Neuronal stem cell (in vitro differentiated cells): ENCODE data around the gene LCLAT1. TPM values are rescaled to one million over a fixed set of nuclear protein-coding genes. Genes with fewer than 3 reads are reported as not detected.
A peak's percentile ranks its signal among the peaks of the same experiment; 100 is the strongest.

Experiments used
- DNase-seq: peaks from one replicate; pipeline ENCODE4 v3.0.0-alpha.2; 2013; ENCODE audit warnings: low spot score
- H2AFZ ChIP-seq: one replicate; pipeline ENCODE4 v1.6.1; 2013; ENCODE audit warnings: mild to moderate bottlenecking, low read length, inconsistent platforms
- H2AK5ac ChIP-seq: 2 replicates; pipeline ENCODE4 v1.6.1; 2013; ENCODE audit warnings: low read depth, mild to moderate bottlenecking, inconsistent platforms, low read length, moderate library complexity, mixed read lengths
- H2BK120ac ChIP-seq: 2 replicates; pipeline ENCODE4 v1.6.1; 2013; ENCODE audit warnings: low read depth, mild to moderate bottlenecking, inconsistent platforms, low read length, moderate library complexity, mixed read lengths
- H2BK12ac ChIP-seq: one replicate; pipeline ENCODE4 v1.6.1; 2013; ENCODE audit warnings: low read length, inconsistent platforms
- H2BK15ac ChIP-seq: 2 replicates; pipeline ENCODE4 v1.6.1; 2013; ENCODE audit warnings: mild to moderate bottlenecking, low read length, inconsistent platforms, mixed read lengths
- H2BK5ac ChIP-seq: one replicate; pipeline ENCODE4 v1.6.1; 2013; ENCODE audit warnings: inconsistent platforms, mild to moderate bottlenecking, low read length, moderate library complexity
- H3K14ac ChIP-seq: one replicate; pipeline ENCODE4 v1.6.1; 2013; ENCODE audit warnings: low read length, inconsistent platforms
- H3K18ac ChIP-seq: 2 replicates; pipeline ENCODE4 v1.6.1; 2013; ENCODE audit warnings: low read length, inconsistent platforms
- H3K23ac ChIP-seq: 2 replicates; pipeline ENCODE4 v1.6.1; 2013; ENCODE audit warnings: low read depth, mild to moderate bottlenecking, mixed read lengths, low read length, inconsistent platforms; ENCODE audit not compliant: poor library complexity
- H3K27ac ChIP-seq: replicated peaks from 3 replicates; pipeline ENCODE4 v1.5.1; 2013; ENCODE audit warnings: low read length, inconsistent platforms
- H3K27me3 ChIP-seq, 3 experiments: 2 replicates each; pipeline ENCODE4 v1.6.1; 2013; ENCODE audit warnings: low read length in 3 of 3, mild to moderate bottlenecking in 2 of 3, inconsistent platforms in 1 of 3, low read depth in 1 of 3, mixed read lengths in 1 of 3, moderate library complexity in 1 of 3; ENCODE audit not compliant: control insufficient read depth in 3 of 3, insufficient read depth in 3 of 3
- H3K36me3 ChIP-seq, 2 donors: replicated peaks in 1 of 2; 2 replicates each; pipeline ENCODE4 v1.6.1; 2013; ENCODE audit warnings: low read length in 2 of 2; ENCODE audit not compliant: control insufficient read depth in 2 of 2, insufficient read depth in 2 of 2
- H3K4ac ChIP-seq: 2 replicates; pipeline ENCODE4 v1.6.1; 2013; ENCODE audit warnings: inconsistent platforms, mild to moderate bottlenecking, low read length, moderate library complexity
- H3K4me1 ChIP-seq, 2 donors: 1 replicate in 1 of 2; 2 replicates in 1 of 2; pipeline ENCODE4 v1.6.1; 2013; ENCODE audit warnings: low read length in 2 of 2, low read depth in 1 of 2; ENCODE audit not compliant: control insufficient read depth in 2 of 2, insufficient read depth in 1 of 2
- H3K4me2 ChIP-seq: one replicate; pipeline ENCODE4 v1.6.1; 2013; ENCODE audit warnings: mild to moderate bottlenecking, low read length, inconsistent platforms; ENCODE audit not compliant: insufficient read depth, poor library complexity, severe bottlenecking
- H3K4me3 ChIP-seq, 2 donors: 2 replicates each; pipeline ENCODE4 v1.5.1; 2013; ENCODE audit warnings: low read length in 2 of 2, mild to moderate bottlenecking in 2 of 2, inconsistent platforms in 1 of 2, moderate library complexity in 1 of 2
- H3K79me1 ChIP-seq: one replicate; pipeline ENCODE4 v1.6.1; 2013; ENCODE audit warnings: low read depth, mild to moderate bottlenecking, inconsistent platforms, low read length, moderate library complexity
- H3K9ac ChIP-seq: one replicate; pipeline ENCODE4 v1.6.1; 2013; ENCODE audit warnings: mild to moderate bottlenecking, low read depth, low read length, inconsistent platforms; ENCODE audit not compliant: poor library complexity
- H3K9me3 ChIP-seq, 2 donors: replicated peaks in 1 of 2; 2 replicates each; pipeline versions ENCODE3 to v1.6.1; 2013; ENCODE audit warnings: low read length in 2 of 2, mild to moderate bottlenecking in 2 of 2, inconsistent platforms in 1 of 2, low read depth in 1 of 2, mixed read lengths in 1 of 2, moderate library complexity in 1 of 2; ENCODE audit not compliant: control insufficient read depth in 2 of 2, insufficient read depth in 1 of 2
- H4K8ac ChIP-seq: one replicate; pipeline ENCODE4 v1.6.1; 2013; ENCODE audit warnings: low read depth, mild to moderate bottlenecking, inconsistent platforms, low read length, moderate library complexity
- H4K91ac ChIP-seq: one replicate; pipeline ENCODE4 v1.6.1; 2013; ENCODE audit warnings: low read length, low read depth, mild to moderate bottlenecking, inconsistent platforms; ENCODE audit not compliant: poor library complexity
- WGBS, 2 donors: extraction: QIAGEN DNeasy Blood & Tissue Kit; methylation state at CpG; one replicate each; pipeline ENCODE4 v1.1.7; 2013; ENCODE audit warnings: missing lambda C conversion rate in 2 of 2, mixed read lengths in 1 of 2; ENCODE audit not compliant: insufficient read length in 2 of 2, insufficient replicate concordance in 1 of 2; ENCODE audit errors: extremely low coverage in 2 of 2; 5-methylcytosine and 5-hydroxymethylcytosine counted together
- polyA plus RNA-seq, 2 experiments: library from polyadenylated mRNA; stranded (reverse); fragments of 200-250 nt; gene quantifications; one replicate each; pipeline ENCODE4 v1.2.3, GENCODE V29; 2013

The LCLAT1 gene
- 10.0 TPM for polyA plus RNA-seq (2013, experiment 1 of 2)
- polyA plus RNA-seq (2013, experiment 2 of 2): 10.5 TPM

DNA sequence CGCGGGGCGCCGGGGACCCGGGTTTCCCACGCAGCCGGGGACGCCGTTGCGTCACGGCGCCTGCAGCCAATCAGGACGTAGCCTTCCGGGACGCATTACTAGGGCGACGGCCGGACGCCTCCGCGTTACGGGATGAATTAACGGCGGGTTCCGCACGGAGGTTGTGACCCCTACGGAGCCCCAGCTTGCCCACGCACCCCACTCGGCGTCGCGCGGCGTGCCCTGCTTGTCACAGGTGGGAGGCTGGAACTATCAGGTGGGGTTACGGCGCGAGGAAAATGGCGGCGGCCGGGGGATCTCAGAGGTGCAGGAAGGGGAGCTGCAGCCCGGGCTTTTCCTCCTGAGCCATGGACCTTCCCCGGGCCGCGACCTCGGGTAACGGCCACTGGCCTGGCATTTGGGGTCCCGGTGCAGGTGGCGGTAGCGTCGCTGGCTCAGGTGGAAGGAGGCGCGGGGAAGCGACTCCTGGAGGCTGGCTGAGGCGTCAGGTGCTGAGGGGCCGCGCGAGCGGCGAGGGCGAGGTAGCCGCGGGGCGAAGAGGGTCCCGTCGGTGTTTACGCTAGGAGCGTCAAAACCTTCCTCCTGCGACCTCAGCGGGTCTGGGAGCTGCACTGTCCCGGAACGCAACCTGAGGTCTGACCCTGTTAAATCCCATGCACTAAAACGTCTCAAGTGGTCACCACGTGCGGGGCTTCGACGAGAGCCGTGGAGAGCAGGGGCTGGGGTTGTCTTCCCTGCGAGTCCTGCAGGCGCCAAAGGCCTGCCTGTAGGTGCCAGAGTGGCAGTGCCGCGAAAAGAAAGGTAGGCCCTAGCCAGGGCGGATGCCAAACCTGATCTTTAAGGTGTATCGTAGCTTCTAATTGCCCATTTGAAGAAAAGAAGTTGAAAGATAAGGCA, at the start of gene LCLAT1:
Gene LCLAT1, plus strand, starts transcription at position 98 of the 897 bp plus-strand sequence. CDS start 78,345 bp downstream, outside the sequence.
- Histone ChIP-seq H4K8ac (no peak within 1 kb of the TSS), H3K4me3 (peak within 1 kb of the TSS; percentile 92 to 97), H3K14ac (no peak within 1 kb of the TSS), H3K23ac (peak within 1 kb of the TSS; percentile 87), H2BK12ac (no peak within 1 kb of the TSS), H3K9me3 (no peaks in the 10 kb centered on the region), H3K79me1 (peaks cover 5% of the 10 kb centered on the region), H3K4ac (peak within 1 kb of the TSS; percentile 14), H3K18ac (peak within 1 kb of the TSS; percentile 97), H2BK120ac (no peak within 1 kb of the TSS), H3K9ac (peak within 1 kb of the TSS; percentile 91), H3K27ac (no peak within 1 kb of the TSS), H3K4me2 (peak within 1 kb of the TSS; percentile 85), H2BK5ac (peak within 1 kb of the TSS; percentile 62), H4K91ac (no peak within 1 kb of the TSS), H2BK15ac (no peak within 1 kb of the TSS), H3K27me3 (peaks cover 0 to 3% (median 0%) of the 10 kb centered on the region in 3 experiments), H2AK5ac (peak within 1 kb of the TSS; percentile 78), H3K4me1 (peaks cover 3 to 4% of the 10 kb centered on the region in 2 donors), H3K36me3 (peaks cover 0 to 13% of the 10 kb centered on the region in 2 donors), H2AFZ (peak within 1 kb of the TSS; percentile 99)
- DNase-seq: peak; percentile 78
- WGBS, 2 donors: no CpG with 5 or more reads among the region's 83 CpGs

- no CpG with 5 or more reads among the region's 4 CpGs for WGBS, 2 donors
- no peak overlapping the region for H2AK5ac ChIP-seq
- no peak overlapping the region for H2BK5ac ChIP-seq
- H3K14ac ChIP-seq: no peak overlapping the region
- no peak overlapping the region for H3K4me2 ChIP-seq
- no peaks in the 10 kb centered on the region for H3K4me1 ChIP-seq
- H3K9me3 ChIP-seq: no peaks in the 10 kb centered on the region
- H2BK15ac ChIP-seq: no peak overlapping the region
- H3K4ac ChIP-seq: no peak overlapping the region
- H4K8ac ChIP-seq: no peak overlapping the region
- no peak for DNase-seq
- H3K23ac ChIP-seq: no peak overlapping the region
- no peaks in the 10 kb centered on the region for H3K36me3 ChIP-seq
- no peak overlapping the region for H3K18ac ChIP-seq
- H3K27ac ChIP-seq: no peak overlapping the region
- no peak overlapping the region for H2BK12ac ChIP-seq
- no peak overlapping the region for H3K4me3 ChIP-seq
- H3K9ac ChIP-seq: no peak overlapping the region
- no peak overlapping the region for H4K91ac ChIP-seq
- H2BK120ac ChIP-seq: no peak overlapping the region
- H3K79me1 ChIP-seq: no peaks in the 10 kb centered on the region
- peaks cover 0 to 29% (median 0%) of the 10 kb centered on the region in 3 experiments for H3K27me3 ChIP-seq
- H2AFZ ChIP-seq: no peak overlapping the region
Measured at GRCh38 chr2:30398084-30398873, 48.8 kb upstream of the LCLAT1 start.

DNA sequence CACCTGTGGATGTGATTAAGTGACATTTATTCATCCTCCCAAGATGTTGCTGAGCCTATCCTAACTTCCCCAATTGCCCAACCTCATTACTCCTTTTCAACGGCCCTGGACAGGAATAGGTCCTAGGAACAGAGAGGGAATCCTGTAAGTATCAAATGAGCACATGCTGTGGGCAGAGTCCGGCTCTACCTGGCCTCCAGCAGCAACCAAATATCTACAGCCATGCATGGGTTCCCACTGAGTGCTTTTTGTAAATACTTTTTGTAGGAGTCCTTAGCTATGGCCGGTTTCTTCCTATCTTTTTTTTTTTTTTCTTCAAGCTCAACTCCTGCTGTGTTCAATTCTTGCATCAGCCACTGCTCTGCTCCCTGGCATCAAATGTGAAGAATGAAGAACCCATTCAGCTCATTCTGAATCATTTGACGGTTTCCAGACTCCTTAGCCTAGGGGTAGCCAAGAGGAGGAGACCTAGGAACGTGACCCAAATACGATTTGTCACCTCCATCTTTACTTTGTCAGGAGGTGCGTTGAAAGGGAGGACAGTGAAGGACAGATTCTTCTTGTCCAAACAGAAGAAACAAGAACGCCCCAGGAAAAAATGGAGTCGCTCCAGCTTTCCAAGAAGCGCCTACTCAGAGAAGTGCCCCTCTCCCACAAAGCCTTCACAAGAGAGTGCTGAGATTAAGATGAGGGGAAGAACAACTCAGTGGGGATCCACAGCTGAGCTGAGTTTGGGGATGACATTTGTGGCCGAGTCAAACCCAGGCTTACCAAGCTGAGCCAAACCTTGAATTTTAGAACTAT, 46.7 kb upstream of the LCLAT1 start:
- Histone ChIP-seq H4K91ac (no peak overlapping the region), H3K4me2 (no peak overlapping the region), H3K14ac (no peak overlapping the region), H2AK5ac (no peak overlapping the region), H2BK12ac (no peak overlapping the region), H2BK120ac (no peak overlapping the region), H3K4me1 (peaks cover 10 to 13% of the 10 kb centered on the region in 2 donors), H3K27me3 (peaks cover 0 to 35% (median 0%) of the 10 kb centered on the region in 3 experiments), H4K8ac (no peak overlapping the region), H3K36me3 (no peaks in the 10 kb centered on the region), H3K9me3 (no peaks in the 10 kb centered on the region), H2BK15ac (no peak overlapping the region), H3K23ac (no peak overlapping the region), H2BK5ac (no peak overlapping the region), H3K79me1 (no peaks in the 10 kb centered on the region), H3K4me3 (no peak overlapping the region), H3K27ac (no peak overlapping the region), H3K4ac (no peak overlapping the region), H3K9ac (no peak overlapping the region), H3K18ac (no peak overlapping the region), H2AFZ (no peak overlapping the region)
- no CpG with 5 or more reads among the region's 11 CpGs for WGBS, 2 donors
- no peak for DNase-seq
